HepG2 (cell line): Measurements from ENCODE around the gene PYGO2. TPM values are rescaled to one million over a fixed set of nuclear protein-coding genes. Genes with fewer than 3 reads are reported as not detected.

ENCODE experiments used
- AFF4 ChIP-seq: sonication (generic); formaldehyde crosslinking; IDR thresholded peaks from 2 replicates; pipeline ENCODE4 v1.4.0; 2020; ENCODE audit warnings: missing genetic modification reagents
- AGO1 ChIP-seq: fragments of 200-400 bp; formaldehyde crosslinking; IDR thresholded peaks from 2 replicates; pipeline ENCODE4 v1.6.1; 2017; ENCODE audit warnings: mild to moderate bottlenecking, low read depth, low read length, moderate library complexity; ENCODE audit not compliant: poor library complexity, severe bottlenecking
- DDIT3 ChIP-seq: sonication (generic); formaldehyde crosslinking; IDR thresholded peaks from 2 replicates; pipeline ENCODE4 v1.4.0; 2020; ENCODE audit warnings: mild to moderate bottlenecking, missing genetic modification reagents
- DRAP1 ChIP-seq: IDR thresholded peaks from 2 replicates; pipeline ENCODE4 v1.6.1; 2016; ENCODE audit warnings: missing genetic modification reagents, missing compliant biosample characterization
- FOXC1 ChIP-seq: sonication (generic); formaldehyde crosslinking; IDR thresholded peaks from 2 replicates; pipeline ENCODE4 v1.8.0; 2022; ENCODE audit warnings: mild to moderate bottlenecking, missing genetic modification reagents, borderline replicate concordance
- FOXO1 ChIP-seq: sonication (generic); formaldehyde crosslinking; IDR thresholded peaks from 2 replicates; pipeline ENCODE4 v1.4.0; 2020; ENCODE audit warnings: missing genetic modification reagents
- GFI1 ChIP-seq: sonication (generic); formaldehyde crosslinking; IDR thresholded peaks from 2 replicates; pipeline ENCODE4 v1.5.0; 2020; ENCODE audit warnings: missing genetic modification reagents, mild to moderate bottlenecking, borderline replicate concordance
- HNRNPLL ChIP-seq: fragments of 200-400 bp; formaldehyde crosslinking; IDR thresholded peaks from 2 replicates; pipeline ENCODE4 v1.6.1; 2017; ENCODE audit warnings: mild to moderate bottlenecking, low read depth, low read length; ENCODE audit not compliant: poor library complexity, severe bottlenecking
- LBX2 ChIP-seq: sonication (generic); formaldehyde crosslinking; IDR thresholded peaks from 2 replicates; pipeline ENCODE4 v1.5.0; 2020; ENCODE audit warnings: missing genetic modification reagents, mild to moderate bottlenecking, borderline replicate concordance
- MTERF4 ChIP-seq: sonication (generic); formaldehyde crosslinking; IDR thresholded peaks from 2 replicates; pipeline ENCODE4 v1.8.0; 2023; ENCODE audit warnings: mild to moderate bottlenecking, missing genetic modification reagents
- RXRA ChIP-seq: sonication (generic); formaldehyde crosslinking; IDR thresholded peaks from 2 replicates; pipeline ENCODE4 v1.5.1; 2020; ENCODE audit warnings: missing genetic modification reagents
- TCF12 ChIP-seq, 2 experiments: fragments of 450-650 bp in 1 of 2; sonication (generic) in 1 of 2; formaldehyde crosslinking in 1 of 2; IDR thresholded peaks; 2 replicates each; pipeline versions ENCODE4 v1.6.1 to v1.8.0; 2017 to 2022; ENCODE audit warnings: antibody characterized with exemption in 1 of 2, mild to moderate bottlenecking in 1 of 2, missing genetic modification reagents in 1 of 2, moderate library complexity in 1 of 2
- ZFP90 ChIP-seq: sonication (generic); formaldehyde crosslinking; IDR thresholded peaks from 2 replicates; pipeline ENCODE4 v1.8.0; 2022; ENCODE audit warnings: missing genetic modification reagents, mild to moderate bottlenecking, inconsistent platforms, borderline replicate concordance
- ZNF124 ChIP-seq: sonication (generic); formaldehyde crosslinking; IDR thresholded peaks from 2 replicates; pipeline ENCODE4 v1.4.0; 2020; ENCODE audit warnings: missing genetic modification reagents
- ZNF253 ChIP-seq: sonication (generic); formaldehyde crosslinking; IDR thresholded peaks from 2 replicates; pipeline ENCODE4 v1.8.0; 2022; ENCODE audit warnings: mild to moderate bottlenecking, missing genetic modification reagents, borderline replicate concordance
- ZNF430 ChIP-seq: sonication (generic); formaldehyde crosslinking; IDR thresholded peaks from 2 replicates; pipeline ENCODE4 v1.9.0; 2021; ENCODE audit warnings: mild to moderate bottlenecking, missing genetic modification reagents
- ZNF441 ChIP-seq: sonication (generic); formaldehyde crosslinking; IDR thresholded peaks from 2 replicates; pipeline ENCODE4 v1.7.0; 2021; ENCODE audit warnings: missing genetic modification reagents, borderline replicate concordance
- ZNF510 ChIP-seq: sonication (generic); formaldehyde crosslinking; IDR thresholded peaks from 2 replicates; pipeline ENCODE4 v1.4.0; 2020; ENCODE audit warnings: low read depth, mild to moderate bottlenecking, missing genetic modification reagents
- ZNF546 ChIP-seq: sonication (generic); formaldehyde crosslinking; conservative IDR thresholded peaks from 2 replicates; pipeline ENCODE4 v1.8.1; 2023; ENCODE audit warnings: mild to moderate bottlenecking, missing genetic modification reagents
- ZNF547 ChIP-seq: sonication (generic); formaldehyde crosslinking; IDR thresholded peaks from 2 replicates; pipeline ENCODE4 v1.5.1; 2020; ENCODE audit warnings: mild to moderate bottlenecking, missing genetic modification reagents
- ZNF589 ChIP-seq: sonication (generic); formaldehyde crosslinking; conservative IDR thresholded peaks from 2 replicates; pipeline ENCODE4 v1.8.0; 2022; ENCODE audit warnings: mild to moderate bottlenecking, moderate library complexity, missing genetic modification reagents
- ZNF670 ChIP-seq: sonication (generic); formaldehyde crosslinking; IDR thresholded peaks from 2 replicates; pipeline ENCODE4 v1.8.0; 2022; ENCODE audit warnings: mild to moderate bottlenecking, missing genetic modification reagents, borderline replicate concordance
- ZNF674 ChIP-seq: sonication (generic); formaldehyde crosslinking; IDR thresholded peaks from 2 replicates; pipeline ENCODE4 v1.5.0; 2020; ENCODE audit warnings: low read depth, mild to moderate bottlenecking, missing genetic modification reagents
- polyA plus RNA-seq, 8 experiments: library from polyadenylated mRNA; depleted of rRNA in 3 of 8; stranded (reverse) in 7 of 8; unstranded in 1 of 8; fragments of >200 nt; fragmentation: Illumina TruSeq in 4 of 8; extraction: Trizol in 4 of 8; gene quantifications; 2 replicates each; pipeline versions ENCODE4 v1.2.1 to v1.2.3, GENCODE V29; 2011 to 2016; ENCODE audit warnings: low read depth in 4 of 8, missing spikeins in 1 of 8, mixed read lengths in 1 of 8; ENCODE audit not compliant: insufficient read depth in 1 of 8
- total RNA-seq, 5 experiments: library from RNA; depleted of rRNA; stranded (reverse); fragments of >200 nt; fragmentation: Illumina TruSeq; extraction: Trizol; gene quantifications; 2 replicates each; pipeline ENCODE4 v1.2.3, GENCODE V29; 2016; ENCODE audit warnings: low read depth in 1 of 5

PYGO2 gene
- total and polyA plus RNA-seq, 2 of the 13 experiments (the other 11 are each of a cell fraction or from before 2014, with no cell fraction given): 20.3 to 21.8 TPM

- TF ChIP-seq ZFP90 (CRISPR knock-in tag) (no peak), MTERF4 (no peak), GFI1 (CRISPR knock-in tag) (no peak), ZNF510 (CRISPR knock-in tag) (no peak), ZNF546 (CRISPR knock-in tag) (no peak), ZNF674 (CRISPR knock-in tag) (no peak), AGO1 (no peak), DDIT3 (CRISPR knock-in tag) (no peak), ZNF253 (CRISPR knock-in tag) (no peak), ZNF670 (CRISPR knock-in tag) (no peak), ZNF430 (CRISPR knock-in tag) (peak; percentile 6; the same call in 1 of the 2 replicates), FOXO1 (CRISPR knock-in tag) (no peak), TCF12 (IDR thresholded peaks at IDR 0.05) (no peak), TCF12 (CRISPR knock-in tag; IDR thresholded peaks at IDR 0.05) (no peak), HNRNPLL (peak; percentile 58), ZNF589 (CRISPR knock-in tag) (no peak), LBX2 (0 out of 2 replicates have a peak, but pooled peaks have one; percentile 21), ZNF547 (no peak), ZNF124 (CRISPR knock-in tag) (no peak), RXRA (CRISPR knock-in tag) (no peak), DRAP1 (CRISPR knock-in tag) (peak; percentile 86), AFF4 (CRISPR knock-in tag) (no peak), FOXC1 (CRISPR knock-in tag) (no peak), ZNF441 (CRISPR knock-in tag) (no peak)
These were observed 40.3 kb upstream of the PYGO2 start (continued) for GRCh38 chr1:155001675-155002463.
